Fibroblast of mammary gland (primary cell): ENCODE results near the gene CASKIN1.

Experiments used
- DNase-seq: peaks from one replicate; pipeline ENCODE4 v3.0.0-alpha.2; 2010; ENCODE audit warnings: low read depth
- H3K4me3 ChIP-seq: 2 replicates; pipeline ENCODE4 v1.5.1; 2011; ENCODE audit warnings: low read depth, mild to moderate bottlenecking, low read length, moderate library complexity; ENCODE audit not compliant: control insufficient read depth
- CTCF ChIP-seq: conservative IDR thresholded peaks from 2 replicates; pipeline ENCODE4 v1.5.1; 2011; ENCODE audit warnings: low read depth, low read length, inconsistent platforms; ENCODE audit not compliant: control insufficient read depth, insufficient read depth

The CASKIN1 gene

GRCh38 chr16:2163211-2163881 lies 33.1 kb downstream of the CASKIN1 start:
- DNase-seq: no peak
- no peak for TF ChIP-seq CTCF
- no peak overlapping the region for H3K4me3 ChIP-seq

GRCh38 chr16:2162676-2163118 lies 33.7 kb downstream of the CASKIN1 start:
- H3K4me3 ChIP-seq: no peak overlapping the region
- no peak for DNase-seq
- TF ChIP-seq CTCF: no peak

GRCh38 chr16:2161911-2162310 lies 34.5 kb downstream of the CASKIN1 start:
- DNase-seq: no peak
- no peak overlapping the region for H3K4me3 ChIP-seq
- no peak for TF ChIP-seq CTCF

- no peak overlapping the region for H3K4me3 ChIP-seq
- peak; percentile 81 for DNase-seq
- TF ChIP-seq CTCF: no peak
These were observed 35.4 kb downstream of the CASKIN1 start for GRCh38 chr16:2160915-2161551.

GRCh38 chr16:2159175-2159838 lies 37.1 kb downstream of the CASKIN1 start:
- H3K4me3 ChIP-seq: peak overlapping the region; percentile 2
- TF ChIP-seq CTCF: no peak
- DNase-seq: peak; percentile 83

- H3K4me3 ChIP-seq: no peak overlapping the region
- DNase-seq: no peak
- no peak for TF ChIP-seq CTCF
These were observed 38.2 kb downstream of the CASKIN1 start for GRCh38 chr16:2158262-2158638.
